ENCODE measurements around the gene ZNF503.
"Not testable (repeated sequence)": the region's sequence is repeated elsewhere in the genome, so short reads cannot be mapped to it uniquely, and the experiment has no call there.

Gene ZNF503

DNA sequence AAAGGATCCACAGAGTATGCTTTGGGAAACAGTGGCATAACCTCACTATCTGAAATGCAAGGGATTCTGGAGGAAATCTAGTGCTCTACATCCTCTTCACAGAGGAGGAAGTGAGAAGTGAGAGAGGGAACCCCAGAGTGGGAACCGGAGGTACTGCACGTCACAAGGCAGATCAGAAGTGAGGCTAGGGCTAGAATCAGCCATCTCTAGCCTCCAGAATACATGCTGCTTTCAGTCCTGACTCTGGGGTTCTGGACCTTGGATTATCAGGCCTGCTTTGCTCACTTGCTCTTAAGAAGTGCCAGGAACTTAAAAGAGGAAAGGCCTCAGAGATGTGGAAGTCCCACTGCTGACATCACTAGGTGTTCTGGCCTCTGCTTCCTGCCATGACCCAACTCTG, 25.7 kb downstream of the ZNF503 start:
- no peak overlapping the region for H3K4me3 ChIP-seq (ENCODE audit: low read depth, low read length)
- TF ChIP-seq, protein P1, sequence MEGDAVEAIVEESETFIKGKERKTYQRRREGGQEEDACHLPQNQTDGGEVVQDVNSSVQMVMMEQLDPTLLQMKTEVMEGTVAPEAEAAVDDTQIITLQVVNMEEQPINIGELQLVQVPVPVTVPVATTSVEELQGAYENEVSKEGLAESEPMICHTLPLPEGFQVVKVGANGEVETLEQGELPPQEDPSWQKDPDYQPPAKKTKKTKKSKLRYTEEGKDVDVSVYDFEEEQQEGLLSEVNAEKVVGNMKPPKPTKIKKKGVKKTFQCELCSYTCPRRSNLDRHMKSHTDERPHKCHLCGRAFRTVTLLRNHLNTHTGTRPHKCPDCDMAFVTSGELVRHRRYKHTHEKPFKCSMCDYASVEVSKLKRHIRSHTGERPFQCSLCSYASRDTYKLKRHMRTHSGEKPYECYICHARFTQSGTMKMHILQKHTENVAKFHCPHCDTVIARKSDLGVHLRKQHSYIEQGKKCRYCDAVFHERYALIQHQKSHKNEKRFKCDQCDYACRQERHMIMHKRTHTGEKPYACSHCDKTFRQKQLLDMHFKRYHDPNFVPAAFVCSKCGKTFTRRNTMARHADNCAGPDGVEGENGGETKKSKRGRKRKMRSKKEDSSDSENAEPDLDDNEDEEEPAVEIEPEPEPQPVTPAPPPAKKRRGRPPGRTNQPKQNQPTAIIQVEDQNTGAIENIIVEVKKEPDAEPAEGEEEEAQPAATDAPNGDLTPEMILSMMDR (IDR thresholded peaks at IDR 0.05; ENCODE audit: low read depth, low read length, missing control alignments), result peak; percentile 14
- DNase-seq (ENCODE audit: low read depth), result peak; percentile 21

DNA sequence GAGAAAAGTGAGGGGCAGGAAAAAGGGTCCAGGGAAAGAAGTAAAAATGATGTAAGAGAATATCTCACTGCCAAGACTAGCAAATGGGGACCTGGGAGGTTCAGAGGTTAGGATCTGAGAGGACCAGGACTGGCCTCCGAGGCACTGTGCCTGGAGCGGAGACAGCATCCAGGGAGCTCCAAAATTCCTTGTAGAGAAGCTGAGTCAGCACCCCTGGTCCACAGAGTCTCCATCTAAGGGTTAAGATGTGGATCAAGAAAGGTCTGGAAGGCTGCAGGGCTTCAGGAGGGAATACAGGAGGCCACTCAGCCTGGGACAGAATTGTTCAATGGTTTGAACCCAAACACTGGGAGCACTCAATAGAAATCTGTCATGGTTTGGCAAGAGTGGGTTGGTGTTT, 30.6 kb downstream of the ZNF503 start:
- DNase-seq (ENCODE audit: low read depth), result no peak
- TF ChIP-seq, protein P1 (IDR thresholded peaks at IDR 0.05; ENCODE audit: low read depth, low read length, missing control alignments), result no peak
- no peak overlapping the region for H3K4me3 ChIP-seq (ENCODE audit: low read depth, low read length)

DNA sequence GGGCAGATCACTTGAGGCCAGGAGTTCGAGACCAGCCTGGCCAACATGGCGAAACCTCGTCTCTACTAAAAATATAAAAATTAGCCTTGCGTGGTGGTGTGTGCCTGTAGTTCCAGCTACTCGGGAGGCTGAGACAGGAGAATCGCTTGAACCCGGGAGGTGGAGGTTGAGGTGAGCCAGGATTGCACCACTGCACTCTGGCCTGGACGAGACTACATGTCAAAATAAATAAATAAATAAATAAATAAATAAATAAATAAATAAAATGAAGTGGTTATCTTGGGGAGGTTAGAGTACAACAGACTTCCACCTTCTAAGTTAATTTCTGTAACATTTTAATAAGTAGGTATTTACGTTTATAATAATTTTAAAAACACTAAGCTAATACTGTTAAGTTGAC, 31.7 kb downstream of the ZNF503 start:
- H3K4me3 ChIP-seq (ENCODE audit: low read depth, low read length); DNase-seq (ENCODE audit: low read depth): not testable (repeated sequence)

DNA sequence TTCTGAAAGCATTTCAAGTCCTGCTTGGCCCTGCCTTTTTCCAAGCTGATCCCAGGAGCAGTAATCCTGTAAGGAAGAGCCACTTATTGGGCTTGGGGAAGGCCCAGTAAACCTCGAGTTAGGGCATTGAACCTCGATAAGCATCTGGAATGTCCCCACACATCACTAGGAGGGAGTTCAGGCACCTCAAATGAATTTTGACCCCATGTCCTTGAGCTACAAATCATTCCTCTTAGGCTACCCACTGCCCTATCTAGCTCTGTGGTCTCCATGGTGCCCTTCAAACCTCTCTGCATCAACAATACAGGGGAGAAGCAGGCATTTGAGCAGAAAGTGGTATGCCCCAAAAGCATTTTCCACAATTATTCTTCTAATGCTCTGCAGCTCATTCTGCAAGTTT, 33.7 kb downstream of the ZNF503 start:
- H3K4me3 ChIP-seq (ENCODE audit: low read depth, low read length), result no peak overlapping the region
- DNase-seq (ENCODE audit: low read depth), result no peak
- TF ChIP-seq, protein P1 (IDR thresholded peaks at IDR 0.05; ENCODE audit: low read depth, low read length, missing control alignments), result no peak

DNA sequence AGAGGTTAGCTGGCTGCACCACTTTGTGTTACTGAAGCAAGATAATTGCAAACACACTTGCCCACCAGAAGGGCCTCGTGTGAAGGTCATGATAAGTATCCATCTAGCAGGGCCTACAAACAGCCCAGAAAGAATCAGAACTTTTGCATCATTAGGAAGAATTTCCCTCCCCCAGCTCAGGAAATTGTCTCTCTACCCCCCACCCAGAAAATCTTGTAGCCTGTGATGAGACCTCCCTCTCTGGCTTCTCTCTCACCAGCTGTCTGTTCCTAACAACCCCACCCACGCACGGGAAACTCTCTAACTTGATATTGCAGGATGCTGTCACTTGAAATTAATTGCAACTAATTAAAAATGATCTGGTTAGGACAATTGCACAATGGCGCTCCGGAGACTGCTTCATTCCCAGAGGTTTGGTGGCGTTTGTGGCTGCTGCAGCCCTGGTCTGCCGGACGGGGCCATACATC, 34.5 kb downstream of the ZNF503 start:
- no peak for DNase-seq (ENCODE audit: low read depth)
- TF ChIP-seq, protein P1 (IDR thresholded peaks at IDR 0.05; ENCODE audit: low read depth, low read length, missing control alignments), result no peak
- no peak overlapping the region for H3K4me3 ChIP-seq (ENCODE audit: low read depth, low read length)

DNA sequence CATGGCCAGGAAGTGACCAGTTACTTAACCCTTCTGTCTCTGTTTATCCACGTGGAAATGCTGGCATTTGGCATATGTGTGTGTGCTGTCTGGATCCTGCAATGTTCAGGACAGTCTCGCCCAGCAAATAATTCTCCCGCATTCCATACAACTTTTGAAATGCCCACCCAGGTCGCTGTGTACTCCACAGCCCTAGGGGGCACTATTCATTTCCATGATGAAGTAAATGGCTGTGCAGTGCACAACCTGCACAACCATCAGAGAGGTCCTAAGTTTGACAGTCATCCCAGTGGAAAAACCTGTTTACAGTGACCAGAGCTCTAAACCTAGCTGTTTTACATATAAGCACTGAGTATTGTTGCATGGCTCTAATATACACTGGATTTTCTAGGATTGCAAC, 38.1 kb downstream of the ZNF503 start:
- no peak for DNase-seq (ENCODE audit: low read depth)
- TF ChIP-seq, protein P1 (IDR thresholded peaks at IDR 0.05; ENCODE audit: low read depth, low read length, missing control alignments), result no peak

DNA sequence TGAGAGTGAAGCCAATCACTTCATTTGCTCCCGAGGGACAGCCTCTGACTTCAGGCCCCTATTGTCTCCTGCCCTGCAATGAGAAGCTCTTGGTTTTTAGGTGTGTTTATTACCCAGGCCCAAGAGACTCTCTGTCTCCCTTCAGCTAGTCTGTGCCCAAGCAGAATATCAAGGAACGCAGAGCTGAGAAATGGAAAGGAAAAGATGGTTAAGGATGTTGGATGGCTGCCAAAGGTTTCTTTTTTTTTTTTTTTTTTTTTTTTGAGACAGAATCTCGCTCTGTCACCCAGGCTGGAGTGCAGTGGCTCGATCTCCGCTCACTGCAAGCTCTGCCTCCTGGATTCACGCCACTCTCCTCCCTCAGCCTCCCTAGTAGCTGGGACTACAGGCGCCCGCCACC, 41.7 kb downstream of the ZNF503 start:
- not testable (repeated sequence) for DNase-seq (ENCODE audit: low read depth); H3K4me3 ChIP-seq (ENCODE audit: low read depth, low read length)

More for the DNA sequence above, 38.1 kb downstream of the ZNF503 start:
- H3K4me3 ChIP-seq (ENCODE audit: low read depth, low read length), result no peak overlapping the region

DNA sequence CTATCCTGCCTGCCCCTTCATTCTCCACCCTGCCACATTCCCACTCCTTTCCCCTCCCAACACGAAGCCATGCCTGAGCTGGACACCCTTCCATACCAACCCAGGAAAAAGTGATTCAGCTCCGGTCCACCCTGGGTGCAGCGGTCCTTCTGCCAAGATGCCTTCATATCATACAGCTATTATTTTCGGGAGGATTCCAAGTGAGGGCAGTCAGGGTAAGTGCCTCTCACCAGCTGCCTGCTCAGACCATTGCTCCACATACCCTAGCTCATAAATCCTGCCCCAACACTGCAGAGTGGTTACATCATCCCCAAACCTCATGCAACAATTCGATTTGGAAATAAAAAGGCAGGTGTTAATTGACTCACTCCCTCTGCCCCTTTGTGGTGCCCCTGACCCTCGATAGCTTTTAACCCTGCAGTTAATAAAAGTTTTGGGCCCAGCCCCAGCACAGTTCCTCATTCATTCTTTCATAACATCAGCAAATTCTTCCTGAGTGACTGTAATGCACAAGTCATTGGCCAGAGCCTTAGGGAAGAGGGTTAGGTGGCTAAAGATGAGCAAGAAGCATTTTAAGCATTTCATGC, 42.6 kb downstream of the ZNF503 start:
- DNase-seq (ENCODE audit: low read depth), result no peak
- no peak overlapping the region for H3K4me3 ChIP-seq (ENCODE audit: low read depth, low read length)

More for the DNA sequence above, 42.6 kb downstream of the ZNF503 start:
- TF ChIP-seq, protein P1 (IDR thresholded peaks at IDR 0.05; ENCODE audit: low read depth, low read length, missing control alignments), result no peak
